ENCODE results near the gene PPP2R5D. TPM values are rescaled to one million over a fixed set of nuclear protein-coding genes. Genes with fewer than 3 reads are reported as not detected.
"Not testable (repeated sequence)": the region's sequence is repeated elsewhere in the genome, so short reads cannot be mapped to it uniquely, and the experiment has no call there.

PPP2R5D gene
- polyA plus RNA-seq, 1 experiment: 59.5 TPM

GRCh38 chr6:43038727-43039126 is 54.4 kb downstream of the PPP2R5D start:
- CTCF ChIA-PET: no interaction called here
- no peak for TF ChIP-seq CTCF (IDR thresholded peaks at IDR 0.05; ENCODE audit: low read depth, low read length)
- Histone ChIP-seq H3K9me3 (ENCODE audit: control insufficient read depth, insufficient read depth, low read length) (no peaks in the 10 kb centered on the region), H3K27me3 (ENCODE audit: control insufficient read depth, insufficient read depth, low read length) (no peaks in the 10 kb centered on the region), H3K4me3 (ENCODE audit: low read depth, low read length) (no peak overlapping the region), H3K27ac (ENCODE audit: low read depth, low read length) (no peak overlapping the region)
- no peak for DNase-seq (ENCODE audit: low read depth, low spot score)
- POLR2A ChIA-PET: no interaction called here

- H3K27ac ChIP-seq (ENCODE audit: low read depth, low read length): no peak overlapping the region
- H3K27me3 ChIP-seq (ENCODE audit: control insufficient read depth, insufficient read depth, low read length): no peaks in the 10 kb centered on the region
- H3K4me3 ChIP-seq (ENCODE audit: low read depth, low read length): no peak overlapping the region
- ChIA-PET POLR2A (no interaction called here), CTCF (interaction anchor here (0.7 kb wide), 1 partner anchor 10 kb away, joined by 8 read pairs; no protein-coding TSS in a partner anchor)
- no peaks in the 10 kb centered on the region for H3K9me3 ChIP-seq (ENCODE audit: control insufficient read depth, insufficient read depth, low read length)
- DNase-seq (ENCODE audit: low read depth, low spot score): no peak
- no peak for TF ChIP-seq CTCF (IDR thresholded peaks at IDR 0.05; ENCODE audit: low read depth, low read length)
Measured at GRCh38 chr6:43040542-43041257, 56.3 kb downstream of the PPP2R5D start.

- DNase-seq (ENCODE audit: low read depth, low spot score); H3K27ac ChIP-seq (ENCODE audit: low read depth, low read length); H3K9me3 ChIP-seq (ENCODE audit: control insufficient read depth, insufficient read depth, low read length); H3K4me3 ChIP-seq (ENCODE audit: low read depth, low read length); H3K27me3 ChIP-seq (ENCODE audit: control insufficient read depth, insufficient read depth, low read length): not testable (repeated sequence)
- POLR2A ChIA-PET: interaction anchor here (0.6 kb wide), 1 partner anchor 93 kb away, joined by 4 read pairs; no protein-coding TSS in a partner anchor
- CTCF ChIA-PET: interaction anchor here (0.7 kb wide), 1 partner anchor 9 kb away, joined by 8 read pairs; no protein-coding TSS in a partner anchor
Measured at GRCh38 chr6:43041475-43041874, 57.1 kb downstream of the PPP2R5D start.

- POLR2A ChIA-PET: interaction anchor here (0.6 kb wide), 1 partner anchor 127 kb away, joined by 3 read pairs; no protein-coding TSS in a partner anchor
- H3K27ac ChIP-seq (ENCODE audit: low read depth, low read length): no peak overlapping the region
- CTCF ChIA-PET: no interaction called here
- H3K27me3 ChIP-seq (ENCODE audit: control insufficient read depth, insufficient read depth, low read length): no peaks in the 10 kb centered on the region
- DNase-seq (ENCODE audit: low read depth, low spot score): no peak
- no peak overlapping the region for H3K4me3 ChIP-seq (ENCODE audit: low read depth, low read length)
- H3K9me3 ChIP-seq (ENCODE audit: control insufficient read depth, insufficient read depth, low read length): no peaks in the 10 kb centered on the region
- no peak for TF ChIP-seq CTCF (IDR thresholded peaks at IDR 0.05; ENCODE audit: low read depth, low read length)
Measured at GRCh38 chr6:43043310-43043709, 58.9 kb downstream of the PPP2R5D start.

GRCh38 chr6:43045371-43045930 is 61.1 kb downstream of the PPP2R5D start:
- ChIA-PET CTCF (no interaction called here), POLR2A (interaction anchor here (0.6 kb wide), 1 partner anchor 31 kb away, joined by 3 read pairs; no protein-coding TSS in a partner anchor)
- TF ChIP-seq CTCF (IDR thresholded peaks at IDR 0.05; ENCODE audit: low read depth, low read length): no peak
- no peaks in the 10 kb centered on the region for H3K9me3 ChIP-seq (ENCODE audit: control insufficient read depth, insufficient read depth, low read length)
- no peaks in the 10 kb centered on the region for H3K27me3 ChIP-seq (ENCODE audit: control insufficient read depth, insufficient read depth, low read length)
- no peak for DNase-seq (ENCODE audit: low read depth, low spot score)
- H3K27ac ChIP-seq (ENCODE audit: low read depth, low read length): no peak overlapping the region
- no peak overlapping the region for H3K4me3 ChIP-seq (ENCODE audit: low read depth, low read length)

Data from AG04450 (cell line).